IMR-90 (cell line): ENCODE data around the gene LARP1. TPM values are rescaled to one million over a fixed set of nuclear protein-coding genes. Genes with fewer than 3 reads are reported as not detected.

Experiments used
- ATAC-seq: fragments of 200-7000 bp; cut with Tn5 transposase; 2 replicates; pipeline ENCODE4 v1.9.1; 2020; ENCODE audit warnings: low read depth, mild to moderate bottlenecking, moderate library complexity
- BruUV-seq: library from RNA; stranded (reverse); fragments of 400-500 nt; replicated peaks from 2 replicates; lab custom pipeline; 2021; lab: Mats Ljungman, UMichigan
- CTCF ChIA-PET: fragments of 300-600 bp; formaldehyde crosslinking; extraction: SDS; loops from one replicate; lab custom pipeline; 2021; ENCODE audit warnings: antibody characterized with exemption; lab: Yijun Ruan, JAX
- POLR2A ChIA-PET: fragments of 300-600 bp; sonication (Branson Sonifier 250); formaldehyde crosslinking; loops from one replicate; lab custom pipeline; 2022; ENCODE audit warnings: antibody characterized with exemption; ENCODE audit not compliant: unreplicated experiment; lab: Charles Lee
- DNase-seq: peaks from one replicate; pipeline ENCODE4 v3.0.0; 2013
- H2AFZ ChIP-seq: replicated peaks from 2 replicates; pipeline ENCODE3; 2013; ENCODE audit warnings: low read length, mild to moderate bottlenecking; ENCODE audit not compliant: poor library complexity
- H2AK5ac ChIP-seq: 2 replicates; pipeline ENCODE4 v1.6.1; 2013; ENCODE audit warnings: low read depth, low read length, inconsistent platforms
- H2AK9ac ChIP-seq: replicated peaks from 2 replicates; pipeline ENCODE3; 2013; ENCODE audit warnings: mild to moderate bottlenecking, low read depth, low read length, moderate library complexity; ENCODE audit not compliant: poor library complexity
- H2BK120ac ChIP-seq: 2 replicates; pipeline ENCODE4 v1.6.1; 2013; ENCODE audit warnings: low read depth, low read length, inconsistent platforms
- H2BK15ac ChIP-seq: 3 replicates; pipeline ENCODE4 v1.6.1; 2013; ENCODE audit warnings: low read depth, low read length, inconsistent platforms
- H2BK20ac ChIP-seq: 2 replicates; pipeline ENCODE4 v1.6.1; 2013; ENCODE audit warnings: low read depth, mild to moderate bottlenecking, inconsistent platforms, low read length, moderate library complexity
- H2BK5ac ChIP-seq: 2 replicates; pipeline ENCODE4 v1.6.1; 2013; ENCODE audit warnings: mild to moderate bottlenecking, low read depth, low read length, inconsistent platforms; ENCODE audit not compliant: poor library complexity, severe bottlenecking
- H3K14ac ChIP-seq: replicated peaks from 2 replicates; pipeline ENCODE4 v1.6.1; 2013; ENCODE audit warnings: low read depth, low read length, inconsistent platforms
- H3K18ac ChIP-seq: 2 replicates; pipeline ENCODE4 v1.6.1; 2013; ENCODE audit warnings: low read depth, low read length, control low read depth
- H3K23ac ChIP-seq: 2 replicates; pipeline ENCODE4 v1.6.1; 2013; ENCODE audit warnings: low read depth, low read length, inconsistent platforms
- H3K27ac ChIP-seq: 2 replicates; pipeline ENCODE4 v1.5.1; 2013; ENCODE audit warnings: mild to moderate bottlenecking, control low read depth, low read length; ENCODE audit not compliant: insufficient read depth
- H3K27me3 ChIP-seq: 2 replicates; pipeline ENCODE4 v1.6.1; 2013; ENCODE audit warnings: low read length; ENCODE audit not compliant: control insufficient read depth, insufficient read depth
- H3K36me3 ChIP-seq: 2 replicates; pipeline ENCODE4 v1.6.1; 2013; ENCODE audit warnings: low read length, mixed read lengths; ENCODE audit not compliant: control insufficient read depth, insufficient read depth
- H3K4ac ChIP-seq: 2 replicates; pipeline ENCODE4 v1.6.1; 2013; ENCODE audit warnings: low read depth, low read length, inconsistent platforms
- H3K4me1 ChIP-seq: 2 replicates; pipeline ENCODE4 v1.6.1; 2013; ENCODE audit warnings: low read length, mixed read lengths; ENCODE audit not compliant: control insufficient read depth, insufficient read depth
- H3K4me2 ChIP-seq: 2 replicates; pipeline ENCODE4 v1.6.1; 2013; ENCODE audit warnings: low read depth, mild to moderate bottlenecking, control low read depth, low read length, moderate library complexity
- H3K4me3 ChIP-seq: 2 replicates; pipeline ENCODE4 v1.5.1; 2013; ENCODE audit warnings: low read depth, mild to moderate bottlenecking, control low read depth, low read length, moderate library complexity; ENCODE audit not compliant: insufficient read depth
- H3K56ac ChIP-seq: 2 replicates; pipeline ENCODE4 v1.6.1; 2013; ENCODE audit warnings: low read length, inconsistent platforms; ENCODE audit not compliant: insufficient read depth; ENCODE audit errors: extremely low read depth
- H3K79me1 ChIP-seq, 2 experiments: 2 replicates each; pipeline ENCODE4 v1.6.1; 2013; ENCODE audit warnings: low read length in 2 of 2, inconsistent platforms in 1 of 2, low read depth in 1 of 2
- H3K9ac ChIP-seq: 2 replicates; pipeline ENCODE4 v1.6.1; 2013; ENCODE audit warnings: low read depth, low read length, control low read depth
- H3K9me1 ChIP-seq: 2 replicates; pipeline ENCODE4 v1.6.1; 2013; ENCODE audit warnings: low read length, inconsistent platforms; ENCODE audit not compliant: insufficient read depth
- H3K9me3 ChIP-seq: 2 replicates; pipeline ENCODE4 v1.6.1; 2013; ENCODE audit warnings: low read length; ENCODE audit not compliant: control insufficient read depth, insufficient read depth
- H4K20me1 ChIP-seq: 2 replicates; pipeline ENCODE4 v1.6.1; 2013; ENCODE audit warnings: low read length, inconsistent platforms; ENCODE audit not compliant: insufficient read depth
- H4K5ac ChIP-seq: 2 replicates; pipeline ENCODE4 v1.6.1; 2013; ENCODE audit warnings: mild to moderate bottlenecking, low read depth, low read length, control low read depth
- H4K8ac ChIP-seq, 2 experiments: 2 replicates each; pipeline ENCODE4 v1.6.1; 2013; ENCODE audit warnings: low read depth in 2 of 2, low read length in 2 of 2, control low read depth in 1 of 2, inconsistent platforms in 1 of 2
- H4K91ac ChIP-seq: 2 replicates; pipeline ENCODE4 v1.6.1; 2013; ENCODE audit warnings: low read depth, low read length, inconsistent platforms; ENCODE audit not compliant: insufficient read depth
- BHLHE40 ChIP-seq: fragments of 150-350 bp; IDR thresholded peaks from 2 replicates; pipeline ENCODE4 v1.6.1; 2016; ENCODE audit warnings: mild to moderate bottlenecking, low read depth, low read length
- CTCF ChIP-seq: conservative IDR thresholded peaks from 2 replicates; pipeline ENCODE4 v1.5.1; 2012; ENCODE audit warnings: mild to moderate bottlenecking, low read depth, low read length, improper control_type of control experiment
- FOS ChIP-seq: fragments of 150-350 bp; IDR thresholded peaks from 2 replicates; pipeline ENCODE4 v1.6.1; 2016; ENCODE audit warnings: low read depth, low read length
- MAZ ChIP-seq: IDR thresholded peaks from 2 replicates; pipeline ENCODE4 v1.6.1; 2012; ENCODE audit warnings: low read depth, mild to moderate bottlenecking, low read length, improper control_type of control experiment, moderate library complexity, borderline replicate concordance
- NFE2L2 ChIP-seq: fragments of 150-350 bp; IDR thresholded peaks from 2 replicates; pipeline ENCODE4 v1.6.1; 2016; ENCODE audit warnings: low read depth, mild to moderate bottlenecking, low read length
- POLR2A ChIP-seq: IDR thresholded peaks from 2 replicates; pipeline ENCODE4 v1.6.1; 2012; ENCODE audit warnings: mild to moderate bottlenecking, low read depth, low read length
- RFX5 ChIP-seq: IDR thresholded peaks from 2 replicates; pipeline ENCODE4 v1.8.0; 2012; ENCODE audit warnings: low read depth, mild to moderate bottlenecking, low read length, moderate library complexity
- WGBS, 2 experiments: methylation state at CpG; one replicate each; pipeline versions ENCODE4 v1.1.5 to v1.1.7; 2013; ENCODE audit warnings: missing lambda C conversion rate in 2 of 2; ENCODE audit not compliant: insufficient read length in 1 of 2; ENCODE audit errors: extremely low coverage in 2 of 2; 5-methylcytosine and 5-hydroxymethylcytosine counted together
- dilution Hi-C: fragments of 300-500 bp; cut with HindIII; formaldehyde crosslinking; loops from one replicate; pipeline ENCODE4 v1.14.3; 2018; ENCODE audit warnings: low sequenced_read_pairs; ENCODE audit not compliant: unreplicated experiment
- in situ Hi-C: fragments of 300-500 bp; cut with MboI; formaldehyde crosslinking; loops from 3 replicates; pipeline ENCODE4 v1.14.3; 2019; ENCODE audit warnings: low sequenced_read_pairs, inconsistent platforms, mixed read lengths
- intact Hi-C: fragments of 100-400 bp; cut with micrococcal nuclease; formaldehyde crosslinking; loops from 2 replicates; pipeline ENCODE4 v1.10.0; 2022
- polyA plus RNA-seq, 3 experiments: library from polyadenylated mRNA; depleted of rRNA; stranded (reverse); fragments of >200 nt; gene quantifications; 2 replicates each; pipeline ENCODE4 v1.2.3, GENCODE V29; 2012; ENCODE audit warnings: low replicate concordance in 1 of 3
- total RNA-seq: library from RNA; depleted of rRNA; stranded (reverse); fragments of >200 nt; gene quantifications from 2 replicates; pipeline ENCODE4 v1.2.3, GENCODE V29; 2012
- TF ChIP-seq, protein P1 (sequence below): fragments of 150-350 bp; IDR thresholded peaks from 2 replicates; pipeline ENCODE4 v1.6.1; 2017; ENCODE audit warnings: mild to moderate bottlenecking, antibody characterized with exemption, low read length, low read depth

The LARP1 gene
- total and polyA plus RNA-seq, 2 of the 4 experiments (the other 2 are of a cell fraction) = 47.3 to 77.4 TPM

- H3K9ac ChIP-seq = no peak overlapping the region
- no peak overlapping the region for H2BK5ac ChIP-seq
- no peak overlapping the region for H4K5ac ChIP-seq
- in situ Hi-C loops (no loop called here), dilution Hi-C loops (no loop called here), intact Hi-C loops (no loop called here)
- H3K4me3 ChIP-seq = no peak overlapping the region
- TF ChIP-seq RFX5 (no peak), CTCF (no peak), BHLHE40 (no peak), POLR2A (no peak), FOS (no peak), NFE2L2 (no peak), MAZ (no peak)
- TF ChIP-seq, protein P1, sequence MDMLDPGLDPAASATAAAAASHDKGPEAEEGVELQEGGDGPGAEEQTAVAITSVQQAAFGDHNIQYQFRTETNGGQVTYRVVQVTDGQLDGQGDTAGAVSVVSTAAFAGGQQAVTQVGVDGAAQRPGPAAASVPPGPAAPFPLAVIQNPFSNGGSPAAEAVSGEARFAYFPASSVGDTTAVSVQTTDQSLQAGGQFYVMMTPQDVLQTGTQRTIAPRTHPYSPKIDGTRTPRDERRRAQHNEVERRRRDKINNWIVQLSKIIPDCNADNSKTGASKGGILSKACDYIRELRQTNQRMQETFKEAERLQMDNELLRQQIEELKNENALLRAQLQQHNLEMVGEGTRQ = no peak
- H2BK120ac ChIP-seq = no peak overlapping the region
- no peak overlapping the region for H4K8ac ChIP-seq
- no peak overlapping the region for H3K18ac ChIP-seq
- no peaks in the 10 kb centered on the region for H3K27me3 ChIP-seq
- WGBS, 2 experiments = no CpG with 5 or more reads among the region's 2 CpGs
- H2AFZ ChIP-seq = no peak overlapping the region
- no peaks in the 10 kb centered on the region for H3K9me3 ChIP-seq
- peaks cover 96% of the 10 kb centered on the region for H4K20me1 ChIP-seq
- no peak overlapping the region for H2AK5ac ChIP-seq
- no peaks in the 10 kb centered on the region for H3K36me3 ChIP-seq
- H2BK15ac ChIP-seq = no peak overlapping the region
- H4K91ac ChIP-seq = no peak overlapping the region
- DNase-seq = no peak
- no peak overlapping the region for H2AK9ac ChIP-seq
- H2BK20ac ChIP-seq = no peak overlapping the region
- H3K23ac ChIP-seq = no peak overlapping the region
- H3K27ac ChIP-seq = no peak overlapping the region
- no TSS peak for BruUV-seq
- H3K79me1 ChIP-seq = peaks cover 18 to 82% of the 10 kb centered on the region in 2 experiments
- no peak overlapping the region for H3K4ac ChIP-seq
- H3K14ac ChIP-seq = no peak overlapping the region
- CTCF ChIA-PET = no interaction called here
- POLR2A ChIA-PET = no interaction called here
- no peak overlapping the region for H3K56ac ChIP-seq
- no peak for ATAC-seq
- H3K4me1 ChIP-seq = peaks cover 22% of the 10 kb centered on the region
- H3K4me2 ChIP-seq = no peak overlapping the region
- H3K9me1 ChIP-seq = peaks cover 50% of the 10 kb centered on the region
Measured at GRCh38 chr5:154768207-154768606, 13.0 kb downstream of the LARP1 start.
